Anterior cingulate cortex (tissue), 58 donors: ENCODE results near the gene NDP.
"Not testable (repeated sequence)": the region's sequence is repeated elsewhere in the genome, so short reads cannot be mapped to it uniquely, and the experiment has no call there.

Experiments
- DNase-seq, 58 donors: peaks; one replicate each; lab custom pipeline; 2025; lab: John Stamatoyannopoulos, UW

Gene NDP

DNA sequence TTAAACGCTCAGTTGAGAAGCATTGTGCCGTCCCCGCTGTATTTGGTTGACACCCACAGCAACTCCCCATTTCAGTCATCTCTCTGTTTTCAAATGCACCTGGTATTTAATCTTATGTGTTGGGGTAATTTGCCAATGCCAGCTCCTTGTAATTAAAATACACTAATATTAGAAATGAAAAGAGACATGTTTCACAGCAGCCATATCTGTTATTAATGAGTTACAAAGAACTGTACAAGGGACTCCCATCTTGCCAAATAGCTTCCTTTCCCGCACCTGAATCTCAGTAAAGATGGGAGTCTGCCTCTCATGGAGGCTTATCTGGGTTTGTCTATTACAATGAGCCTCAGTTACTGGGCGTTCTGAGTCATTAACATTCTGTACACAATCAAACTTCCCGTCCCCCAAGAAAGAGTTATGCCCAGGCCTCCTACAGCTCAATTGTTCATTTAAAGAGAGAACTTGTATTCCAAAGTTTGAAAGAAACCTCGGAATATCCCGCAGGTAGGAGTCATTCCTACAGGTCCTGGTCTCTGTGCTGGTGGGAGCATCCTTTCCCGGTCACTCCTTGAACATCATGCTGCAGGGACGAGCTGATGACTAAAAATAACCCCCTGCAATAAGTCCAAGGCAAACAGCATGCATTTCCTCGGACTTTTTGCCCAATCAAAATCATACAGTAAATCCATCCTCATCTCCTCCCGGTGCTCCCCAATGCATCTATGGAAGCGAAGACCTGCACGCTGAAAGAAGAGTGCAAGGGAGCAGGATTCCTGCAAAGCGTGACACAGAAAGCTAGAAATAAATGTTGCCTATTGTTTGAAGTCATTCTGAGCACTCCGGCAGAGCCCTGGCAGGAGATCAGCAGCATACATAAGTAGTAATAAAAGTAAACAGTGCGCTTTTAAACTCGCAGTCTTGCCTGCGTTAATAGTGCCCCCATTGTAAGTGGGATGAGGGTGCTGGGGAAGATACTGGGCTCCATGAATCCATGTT lies 926 bp downstream of the NDP start:
- DNase-seq, result peak in 24 of 58 donors; percentile 0 to 59 (median 22)

DNA sequence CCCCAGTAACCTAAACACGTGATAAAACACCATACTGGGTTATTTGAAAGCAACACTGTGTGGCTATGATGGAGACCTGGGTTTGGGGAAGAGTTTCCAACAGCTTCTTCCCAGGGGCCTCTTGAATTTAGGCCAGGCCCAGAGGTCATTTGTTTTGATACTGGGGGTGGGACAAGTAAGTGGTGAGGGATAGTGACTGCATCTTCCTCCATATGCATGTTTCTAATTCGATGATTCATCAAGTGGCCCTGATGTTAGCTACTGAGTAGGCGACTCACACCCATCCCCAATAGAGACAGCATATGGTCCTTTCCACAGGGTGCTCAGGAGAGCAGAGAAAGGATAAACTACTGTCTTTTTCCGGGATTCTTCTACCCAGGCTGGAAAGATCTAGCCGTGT lies 2.7 kb downstream of the NDP start:
- DNase-seq, result no peak

GRCh38 chrX:43969504-43970501 lies 3.4 kb downstream of the NDP start:
- peak in 50 of 58 donors; percentile 0 to 74 (median 40) for DNase-seq

- peak in 28 of 58 donors; percentile 1 to 39 (median 10) for DNase-seq
These were observed 4.8 kb downstream of the NDP start for GRCh38 chrX:43968359-43968781.

DNA sequence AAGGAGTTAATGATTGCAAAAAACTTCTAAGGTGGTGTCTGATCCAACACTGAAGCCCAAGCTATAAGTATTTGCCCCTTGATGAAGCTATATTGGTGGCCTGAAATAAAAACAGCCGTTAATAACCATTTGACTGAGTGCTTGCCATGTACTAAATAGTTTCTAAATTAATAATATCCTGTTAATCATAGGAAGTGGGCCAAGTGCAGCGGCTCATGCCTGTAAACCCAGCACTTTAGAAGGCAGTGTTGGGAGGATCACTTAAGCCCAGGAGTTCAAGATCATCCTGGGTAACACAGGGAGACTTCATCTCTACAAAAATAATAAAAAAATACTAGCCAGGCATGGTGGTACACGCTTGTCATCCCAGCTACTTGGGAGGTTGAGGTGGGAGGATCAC lies 8.3 kb downstream of the NDP start:
- DNase-seq, result no peak

GRCh38 chrX:43963726-43964125 lies 9.5 kb downstream of the NDP start:
- peak in 1 of 58 donors; percentile 0 for DNase-seq

DNA sequence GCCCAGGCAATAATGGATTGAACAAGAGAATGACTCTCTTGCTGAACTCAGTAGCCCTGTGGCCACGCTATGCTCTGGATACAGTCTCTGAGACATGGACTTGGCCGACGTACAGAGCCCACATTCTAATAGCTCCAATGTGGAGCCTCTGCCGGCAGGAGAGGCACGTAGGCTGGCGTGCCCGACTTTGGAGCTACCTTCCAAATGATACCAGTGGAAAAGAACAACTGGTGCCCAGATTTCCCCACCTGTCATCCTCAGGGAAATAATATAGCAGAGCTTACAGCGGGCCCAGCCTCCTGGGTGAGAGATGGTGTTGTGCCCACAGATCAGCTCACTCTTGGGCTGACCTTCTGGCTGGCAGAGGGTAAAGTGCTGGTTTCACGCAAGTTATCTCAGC lies 10.6 kb downstream of the NDP start:
- DNase-seq, result no peak

DNA sequence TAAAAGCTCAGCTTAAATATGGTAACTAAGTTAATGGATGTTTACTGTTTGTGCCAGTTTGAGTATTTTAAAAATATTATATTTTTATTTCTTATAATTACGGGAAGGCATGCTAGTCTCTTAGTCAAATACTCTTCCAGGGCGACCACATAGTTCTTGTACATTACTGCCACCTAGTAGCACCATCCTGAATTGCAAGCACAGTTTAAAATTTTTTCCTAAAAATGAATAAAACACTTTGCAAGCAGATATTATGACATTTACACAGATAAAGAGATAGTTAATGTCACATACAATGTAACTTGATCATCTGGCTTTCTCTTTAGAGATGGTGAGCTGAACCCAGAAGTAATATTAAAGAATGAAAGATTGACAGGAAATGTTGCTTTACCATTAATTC lies 11.5 kb downstream of the NDP start:
- no peak for DNase-seq

- DNase-seq, result peak in 27 of 58 donors; percentile 0 to 80 (median 13)
These were observed 14.7 kb downstream of the NDP start for GRCh38 chrX:43958529-43958928.

DNA sequence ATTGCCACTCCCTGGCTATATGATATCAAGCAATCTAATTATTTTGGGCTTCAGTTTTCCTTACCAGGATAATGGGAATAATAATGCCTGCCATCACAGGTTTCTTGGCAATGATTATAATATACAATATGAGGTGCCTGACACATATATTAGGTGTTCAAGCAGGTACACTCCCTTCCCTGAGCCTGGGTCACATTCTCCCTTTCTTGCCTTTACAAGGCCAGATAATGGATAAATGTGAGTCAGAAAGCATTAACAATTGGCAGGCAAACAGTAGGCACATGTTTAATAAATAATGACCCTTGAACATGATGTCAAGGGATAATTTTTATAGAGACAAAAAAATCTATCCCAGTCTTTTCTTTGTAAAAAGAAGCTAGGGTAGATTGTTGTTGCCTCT lies 17.2 kb downstream of the NDP start:
- no peak for DNase-seq

- DNase-seq, result no peak
These were observed 20.0 kb downstream of the NDP start for GRCh38 chrX:43953218-43953617.

DNA sequence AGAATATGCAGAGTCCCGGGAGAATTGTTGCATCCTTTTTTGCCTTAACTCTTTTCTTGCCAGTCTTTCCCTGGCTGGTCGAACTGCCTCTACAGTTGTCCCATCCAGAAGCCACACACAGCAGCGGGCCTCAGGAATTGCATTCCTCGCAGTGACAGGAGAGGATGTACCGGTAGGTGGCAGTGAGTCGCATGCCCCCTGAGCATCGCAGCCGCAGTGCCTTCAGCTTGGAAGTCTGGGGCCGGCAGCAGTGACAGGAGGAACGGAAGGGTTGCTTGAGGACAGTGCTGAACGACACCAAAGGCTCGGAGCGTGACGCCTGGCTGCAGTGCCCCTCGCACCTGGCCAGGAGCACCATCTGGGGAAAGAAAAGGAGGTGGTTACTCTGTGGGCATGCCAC lies 23.5 kb downstream of the NDP start:
- DNase-seq, result peak in 49 of 58 donors; percentile 1 to 65 (median 17)

GRCh38 chrX:43940816-43941474 lies 32.2 kb downstream of the NDP start:
- no peak for DNase-seq

- no peak for DNase-seq
These were observed 33.8 kb downstream of the NDP start for GRCh38 chrX:43939187-43939926.

DNA sequence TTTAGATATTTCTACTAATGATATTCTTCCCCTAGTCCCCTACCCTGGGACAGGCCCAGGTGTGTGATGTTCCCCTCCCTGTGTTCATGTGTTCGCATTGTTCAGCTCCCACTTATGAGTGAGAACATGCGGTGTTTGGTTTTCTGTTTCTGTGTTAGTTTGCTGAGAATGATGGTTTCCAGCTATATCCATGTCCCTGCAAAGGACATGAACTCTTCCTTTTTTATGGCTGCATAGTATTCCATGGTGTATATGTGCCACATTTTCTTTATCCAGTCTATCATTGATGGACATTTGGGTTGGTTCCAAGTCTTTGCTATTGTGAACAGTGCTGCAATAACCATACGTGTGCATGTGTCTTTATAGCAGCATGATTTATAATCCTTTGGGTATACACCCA lies 51.2 kb downstream of the NDP start:
- DNase-seq, result not testable (repeated sequence)

GRCh38 chrX:43910772-43911171 lies 62.4 kb downstream of the NDP start:
- not testable (repeated sequence) for DNase-seq

GRCh38 chrX:43910012-43910411 lies 63.2 kb downstream of the NDP start:
- DNase-seq, result no peak

GRCh38 chrX:43909141-43909540 lies 64.0 kb downstream of the NDP start:
- no peak for DNase-seq
